Smooth muscle cell (in vitro differentiated cells): ENCODE data around the gene FAM78A. TPM values are rescaled to one million over a fixed set of nuclear protein-coding genes. Genes with fewer than 3 reads are reported as not detected.

Experiments used
- DNase-seq: peaks from one replicate; lab custom pipeline; 2025; ENCODE audit not compliant: unreplicated experiment; lab: John Stamatoyannopoulos, UW
- H2AFZ ChIP-seq: fragments of 200-600 bp; sonication (generic); 2 replicates; pipeline ENCODE4 v1.6.0; 2016; ENCODE audit warnings: antibody characterized with exemption, low read depth, mild to moderate bottlenecking
- H3F3A ChIP-seq: fragments of 200-600 bp; sonication (generic); 2 replicates; pipeline ENCODE4 v1.6.0; 2017; ENCODE audit warnings: antibody characterized with exemption, low read depth
- H3K27ac ChIP-seq: fragments of 200-600 bp; sonication (generic); 2 replicates; pipeline ENCODE4 v1.5.1; 2016; ENCODE audit warnings: low read depth, mild to moderate bottlenecking
- H3K27me3 ChIP-seq: fragments of 200-600 bp; sonication (generic); 2 replicates; pipeline ENCODE4 v1.6.1; 2016; ENCODE audit warnings: low read depth, mild to moderate bottlenecking
- H3K36me3 ChIP-seq: fragments of 200-600 bp; sonication (generic); 2 replicates; pipeline ENCODE4 v1.5.1; 2016; ENCODE audit warnings: low read depth
- H3K4me1 ChIP-seq: fragments of 200-600 bp; sonication (generic); 2 replicates; pipeline ENCODE4 v1.5.1; 2016; ENCODE audit warnings: low read depth
- H3K4me2 ChIP-seq: fragments of 200-600 bp; sonication (generic); 2 replicates; pipeline ENCODE4 v1.6.0; 2016; ENCODE audit warnings: mild to moderate bottlenecking
- H3K4me3 ChIP-seq: fragments of 200-600 bp; sonication (generic); 2 replicates; pipeline ENCODE4 v1.5.1; 2016; ENCODE audit warnings: mild to moderate bottlenecking
- H3K79me2 ChIP-seq: fragments of 200-600 bp; sonication (generic); 2 replicates; pipeline ENCODE4 v1.6.0; 2016; ENCODE audit warnings: low read depth, mild to moderate bottlenecking
- H3K9ac ChIP-seq: fragments of 200-600 bp; sonication (generic); 2 replicates; pipeline ENCODE4 v1.6.0; 2016; ENCODE audit warnings: low read depth
- H3K9me3 ChIP-seq: fragments of 200-600 bp; sonication (generic); replicated peaks from 2 replicates; pipeline ENCODE4 v1.5.1; 2016; ENCODE audit warnings: low read depth
- H4K20me1 ChIP-seq: fragments of 200-600 bp; sonication (generic); 2 replicates; pipeline ENCODE4 v1.6.0; 2016; ENCODE audit warnings: low read depth
- CTCF ChIP-seq: fragments of 200-600 bp; sonication (generic); IDR thresholded peaks from 2 replicates; pipeline ENCODE4 v1.5.1; 2017; ENCODE audit warnings: borderline replicate concordance, mild to moderate bottlenecking, antibody characterized with exemption; ENCODE audit not compliant: insufficient read depth, poor library complexity, severe bottlenecking
- WGBS: methylation state at CpG from one replicate; pipeline ENCODE4 v1.1.7; 2016; ENCODE audit warnings: low lambda C conversion rate; 5-methylcytosine and 5-hydroxymethylcytosine counted together
- polyA plus RNA-seq: library from polyadenylated mRNA; unstranded; fragments of >200 nt; fragmentation: Nextera tagmentation; extraction: Ambion mirVana; gene quantifications from 2 replicates; pipeline ENCODE4 v1.2.1, GENCODE V29; 2016
- total RNA-seq: library from RNA; depleted of rRNA; stranded (reverse); fragments of >200 nt; gene quantifications from 2 replicates; pipeline ENCODE4 v1.2.3, GENCODE V29; 2014

The FAM78A gene
- total and polyA plus RNA-seq, 2 experiments from 2014 or later = 3.6 to 4.2 TPM

GRCh38 chr9:131312822-131313770 is 36.8 kb upstream of the FAM78A start:
- DNase-seq = no peak
- TF ChIP-seq CTCF = no peak
- Histone ChIP-seq H3F3A (no peaks in the 10 kb centered on the region), H3K4me2 (no peak overlapping the region), H3K9ac (no peak overlapping the region), H2AFZ (no peak overlapping the region), H3K9me3 (no peaks in the 10 kb centered on the region), H3K27ac (no peak overlapping the region), H3K27me3 (no peaks in the 10 kb centered on the region), H3K36me3 (no peaks in the 10 kb centered on the region), H3K79me2 (no peaks in the 10 kb centered on the region), H4K20me1 (no peaks in the 10 kb centered on the region), H3K4me3 (no peak overlapping the region), H3K4me1 (no peaks in the 10 kb centered on the region)
- WGBS = 91% methylated on average over 28 of the region's 28 CpGs

- no peaks in the 10 kb centered on the region for H3K4me1 ChIP-seq
- no peaks in the 10 kb centered on the region for H3K27me3 ChIP-seq
- no peaks in the 10 kb centered on the region for H3K79me2 ChIP-seq
- no peak overlapping the region for H3K27ac ChIP-seq
- no peak for DNase-seq
- 96% methylated on average over 9 of the region's 9 CpGs for WGBS
- H4K20me1 ChIP-seq = no peaks in the 10 kb centered on the region
- H3K9me3 ChIP-seq = no peaks in the 10 kb centered on the region
- TF ChIP-seq CTCF = no peak
- H3F3A ChIP-seq = no peaks in the 10 kb centered on the region
- no peak overlapping the region for H3K4me2 ChIP-seq
- no peak overlapping the region for H3K9ac ChIP-seq
- no peak overlapping the region for H3K4me3 ChIP-seq
- H2AFZ ChIP-seq = no peak overlapping the region
- H3K36me3 ChIP-seq = no peaks in the 10 kb centered on the region
Measured at GRCh38 chr9:131312246-131312645, 35.9 kb upstream of the FAM78A start.

- Histone ChIP-seq H3F3A (no peaks in the 10 kb centered on the region), H3K4me3 (no peak overlapping the region), H3K9me3 (no peaks in the 10 kb centered on the region), H3K79me2 (no peaks in the 10 kb centered on the region), H4K20me1 (no peaks in the 10 kb centered on the region), H2AFZ (no peak overlapping the region), H3K4me2 (no peak overlapping the region), H3K4me1 (no peaks in the 10 kb centered on the region), H3K9ac (no peak overlapping the region), H3K27me3 (no peaks in the 10 kb centered on the region), H3K27ac (no peak overlapping the region), H3K36me3 (no peaks in the 10 kb centered on the region)
- no peak for TF ChIP-seq CTCF
- DNase-seq = no peak
- 59% methylated on average over 20 of the region's 20 CpGs for WGBS
Measured at GRCh38 chr9:131310833-131311554, 34.7 kb upstream of the FAM78A start.
